Breast epithelium (tissue), 3 donors: ENCODE results near the gene NME3.

Experiments
- POLR2A ChIP-seq: fragments of 450-650 bp; IDR thresholded peaks from one replicate; pipeline ENCODE4 v1.6.1; 2016; ENCODE audit warnings: antibody characterized with exemption, mild to moderate bottlenecking, moderate library complexity
- POLR2AphosphoS5 ChIP-seq, 3 donors: sonication (generic); formaldehyde crosslinking; IDR thresholded peaks; one replicate each; pipeline ENCODE4 v1.6.1; 2017; ENCODE audit warnings: antibody characterized with exemption in 3 of 3
- TF ChIP-seq, protein P1 (sequence below), 3 donors: fragments of 450-650 bp; IDR thresholded peaks; one replicate each; pipeline ENCODE4 v1.5.1; 2016 to 2017; ENCODE audit warnings: antibody characterized with exemption in 3 of 3, mild to moderate bottlenecking in 3 of 3, moderate library complexity in 3 of 3

GRCh38 chr16:1787056-1787321 is 15.6 kb upstream of the NME3 start:
- TF ChIP-seq, protein P1, sequence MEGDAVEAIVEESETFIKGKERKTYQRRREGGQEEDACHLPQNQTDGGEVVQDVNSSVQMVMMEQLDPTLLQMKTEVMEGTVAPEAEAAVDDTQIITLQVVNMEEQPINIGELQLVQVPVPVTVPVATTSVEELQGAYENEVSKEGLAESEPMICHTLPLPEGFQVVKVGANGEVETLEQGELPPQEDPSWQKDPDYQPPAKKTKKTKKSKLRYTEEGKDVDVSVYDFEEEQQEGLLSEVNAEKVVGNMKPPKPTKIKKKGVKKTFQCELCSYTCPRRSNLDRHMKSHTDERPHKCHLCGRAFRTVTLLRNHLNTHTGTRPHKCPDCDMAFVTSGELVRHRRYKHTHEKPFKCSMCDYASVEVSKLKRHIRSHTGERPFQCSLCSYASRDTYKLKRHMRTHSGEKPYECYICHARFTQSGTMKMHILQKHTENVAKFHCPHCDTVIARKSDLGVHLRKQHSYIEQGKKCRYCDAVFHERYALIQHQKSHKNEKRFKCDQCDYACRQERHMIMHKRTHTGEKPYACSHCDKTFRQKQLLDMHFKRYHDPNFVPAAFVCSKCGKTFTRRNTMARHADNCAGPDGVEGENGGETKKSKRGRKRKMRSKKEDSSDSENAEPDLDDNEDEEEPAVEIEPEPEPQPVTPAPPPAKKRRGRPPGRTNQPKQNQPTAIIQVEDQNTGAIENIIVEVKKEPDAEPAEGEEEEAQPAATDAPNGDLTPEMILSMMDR (IDR thresholded peaks at IDR 0.05), result no peak
- no peak for TF ChIP-seq POLR2A
- no peak for TF ChIP-seq POLR2AphosphoS5 (IDR thresholded peaks at IDR 0.05)
